Breast epithelium (tissue), 4 donors: ENCODE results near the gene OPCML. TPM values are rescaled to one million over a fixed set of nuclear protein-coding genes. Genes with fewer than 3 reads are reported as not detected.

ENCODE experiments used
- DNase-seq, 2 donors: peaks; one replicate each; pipeline ENCODE4 v3.0.0-alpha.2; 2019; ENCODE audit warnings: low spot score in 2 of 2
- H3K27ac ChIP-seq, 2 donors: fragments of 200-600 bp; sonication (generic) in 1 of 2; one replicate each; pipeline ENCODE4 v1.5.1; 2016 to 2019; ENCODE audit warnings: mild to moderate bottlenecking in 1 of 2
- H3K27me3 ChIP-seq, 2 donors: fragments of 200-600 bp; sonication (generic) in 1 of 2; one replicate each; pipeline versions ENCODE4 v1.5.1 to v1.6.0; 2017 to 2019; ENCODE audit warnings: control low read depth in 1 of 2, mild to moderate bottlenecking in 1 of 2
- H3K36me3 ChIP-seq: fragments of 200-600 bp; one replicate; pipeline ENCODE4 v1.5.1; 2019
- H3K4me1 ChIP-seq, 2 donors: fragments of 200-600 bp; sonication (generic); one replicate each; pipeline ENCODE4 v1.5.1; 2016 to 2019; ENCODE audit warnings: control low read depth in 1 of 2
- H3K4me3 ChIP-seq, 3 donors: fragments of 200-600 bp; sonication (generic); 1 replicate in 2 of 3; 2 replicates in 1 of 3; pipeline ENCODE4 v1.5.1; 2016 to 2019; ENCODE audit warnings: mild to moderate bottlenecking in 3 of 3, moderate library complexity in 2 of 3
- H3K9me3 ChIP-seq, 2 donors: fragments of 200-600 bp; sonication (generic) in 1 of 2; one replicate each; pipeline ENCODE4 v1.5.1; 2016 to 2019; ENCODE audit warnings: control low read depth in 1 of 2
- CTCF ChIP-seq, 3 donors: fragments of 450-650 bp; IDR thresholded peaks; one replicate each; pipeline ENCODE4 v1.5.1; 2016 to 2017; ENCODE audit warnings: antibody characterized with exemption in 3 of 3, mild to moderate bottlenecking in 3 of 3, moderate library complexity in 3 of 3
- POLR2A ChIP-seq: fragments of 450-650 bp; IDR thresholded peaks from one replicate; pipeline ENCODE4 v1.6.1; 2016; ENCODE audit warnings: antibody characterized with exemption, mild to moderate bottlenecking, moderate library complexity
- POLR2AphosphoS5 ChIP-seq, 3 donors: sonication (generic); formaldehyde crosslinking; IDR thresholded peaks; one replicate each; pipeline ENCODE4 v1.6.1; 2017; ENCODE audit warnings: antibody characterized with exemption in 3 of 3
- intact Hi-C: fragments of 100-400 bp; cut with DNase I; formaldehyde crosslinking; loops from one replicate; pipeline ENCODE4 v1.15.1; 2023; ENCODE audit warnings: low total_unique reads
- total RNA-seq, 3 donors: library from RNA; depleted of rRNA; stranded (reverse); fragments of >200 nt; gene quantifications; one replicate each; pipeline ENCODE4 v1.1.0, GENCODE V29; 2016

The OPCML gene
- total RNA-seq, 3 donors from 2014 or later = not detected

- intact Hi-C loops = no loop called here
These were observed 107.1 kb downstream of the OPCML start for GRCh38 chr11:133425245-133425644.

GRCh38 chr11:133418218-133418617 is 114.1 kb downstream of the OPCML start:
- no peak for DNase-seq
- Histone ChIP-seq H3K9me3 (no peaks in the 10 kb centered on the region), H3K27ac (no peak overlapping the region), H3K27me3 (no peaks in the 10 kb centered on the region), H3K4me1 (no peaks in the 10 kb centered on the region), H3K36me3 (no peaks in the 10 kb centered on the region), H3K4me3 (no peak overlapping the region)
- no peak for TF ChIP-seq POLR2A
- no peak for TF ChIP-seq CTCF (IDR thresholded peaks at IDR 0.05)
- TF ChIP-seq POLR2AphosphoS5 (IDR thresholded peaks at IDR 0.05) = no peak
- intact Hi-C loops = no loop called here

More at GRCh38 chr11:133425245-133425644, 107.1 kb downstream of the OPCML start:
- TF ChIP-seq CTCF (IDR thresholded peaks at IDR 0.05) = no peak
- TF ChIP-seq POLR2A = no peak
- no peak for TF ChIP-seq POLR2AphosphoS5 (IDR thresholded peaks at IDR 0.05)
- no peaks in the 10 kb centered on the region for H3K9me3 ChIP-seq
- no peaks in the 10 kb centered on the region for H3K4me1 ChIP-seq
- H3K4me3 ChIP-seq = no peak overlapping the region
- DNase-seq = no peak
- H3K36me3 ChIP-seq = no peaks in the 10 kb centered on the region
- no peaks in the 10 kb centered on the region for H3K27me3 ChIP-seq
- no peak overlapping the region for H3K27ac ChIP-seq

- TF ChIP-seq CTCF (IDR thresholded peaks at IDR 0.05) (no peak), POLR2A (no peak), POLR2AphosphoS5 (IDR thresholded peaks at IDR 0.05) (no peak)
- intact Hi-C loops = no loop called here
- no peak overlapping the region for H3K27ac ChIP-seq
- no peaks in the 10 kb centered on the region for H3K4me1 ChIP-seq
- no peak overlapping the region for H3K4me3 ChIP-seq
- no peaks in the 10 kb centered on the region for H3K27me3 ChIP-seq
- H3K9me3 ChIP-seq = no peaks in the 10 kb centered on the region
- no peak for DNase-seq
- no peaks in the 10 kb centered on the region for H3K36me3 ChIP-seq
These were observed 117.8 kb downstream of the OPCML start for GRCh38 chr11:133414506-133414905.

- H3K4me3 ChIP-seq = no peak overlapping the region
- no peaks in the 10 kb centered on the region for H3K4me1 ChIP-seq
- H3K36me3 ChIP-seq = no peaks in the 10 kb centered on the region
- no peaks in the 10 kb centered on the region for H3K9me3 ChIP-seq
- intact Hi-C loops = no loop called here
- TF ChIP-seq CTCF (IDR thresholded peaks at IDR 0.05) = no peak
- TF ChIP-seq POLR2A = no peak
- TF ChIP-seq POLR2AphosphoS5 (IDR thresholded peaks at IDR 0.05) = no peak
- no peak for DNase-seq
- H3K27me3 ChIP-seq = no peaks in the 10 kb centered on the region
- H3K27ac ChIP-seq = no peak overlapping the region
These were observed 118.6 kb downstream of the OPCML start for GRCh38 chr11:133413703-133414102.

- Histone ChIP-seq H3K27ac (no peak overlapping the region), H3K4me3 (no peak overlapping the region), H3K9me3 (no peaks in the 10 kb centered on the region), H3K27me3 (no peaks in the 10 kb centered on the region), H3K36me3 (no peaks in the 10 kb centered on the region), H3K4me1 (no peaks in the 10 kb centered on the region)
- intact Hi-C loops = loop anchor here (10.0 kb wide), 1 partner anchor 375 kb away; no protein-coding TSS in a partner anchor
- no peak for DNase-seq
- TF ChIP-seq CTCF (IDR thresholded peaks at IDR 0.05) (no peak), POLR2A (no peak), POLR2AphosphoS5 (IDR thresholded peaks at IDR 0.05) (no peak)
These were observed 122.5 kb downstream of the OPCML start for GRCh38 chr11:133409799-133410198.
